ENCODE measurements around the gene GABRB1.

Gene GABRB1

DNA sequence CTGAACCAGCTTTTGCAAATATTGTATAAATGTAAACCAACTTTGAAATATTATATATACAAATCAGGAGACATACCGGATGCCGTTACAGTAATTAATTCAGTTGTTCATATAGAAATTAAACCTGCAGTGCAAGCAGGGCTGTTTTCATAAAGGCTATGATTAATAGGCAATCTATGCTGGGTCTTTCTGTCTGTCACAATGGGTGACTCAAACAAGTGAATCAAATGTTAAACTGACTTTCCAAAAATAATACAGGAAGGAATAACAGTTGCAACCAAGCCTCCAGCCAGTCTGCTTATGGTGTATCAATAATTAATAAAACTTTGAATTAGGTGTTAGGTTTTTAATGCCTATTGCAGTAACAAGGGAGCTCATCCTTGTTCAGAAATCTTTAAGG lies 43.9 kb downstream of the GABRB1 start:
- Histone ChIP-seq H3K4me1 (ENCODE audit: insufficient read depth, low read length, poor library complexity, severe bottlenecking) (no peaks in the 10 kb centered on the region), H3K27me3 (ENCODE audit: insufficient read depth, low read length, poor library complexity, severe bottlenecking) (no peaks in the 10 kb centered on the region), H3K9me2 (replicated peaks; ENCODE audit: low read depth, low read length) (no peaks in the 10 kb centered on the region), H2AFZ (ENCODE audit: low read length) (no peak overlapping the region), H3K9me3 (ENCODE audit: insufficient read depth, low read depth, low read length) (no peaks in the 10 kb centered on the region), H4K20me1 (ENCODE audit: insufficient read depth, low read length, poor library complexity, severe bottlenecking) (no peaks in the 10 kb centered on the region), H3F3A (ENCODE audit: low read depth) (no peaks in the 10 kb centered on the region), H3K9ac (ENCODE audit: low read depth, low read length, poor library complexity, severe bottlenecking) (no peak overlapping the region), H3K4me2 (ENCODE audit: low read depth, low read length, poor library complexity, severe bottlenecking) (no peak overlapping the region), H3K4me3 (ENCODE audit: low read length, poor library complexity, severe bottlenecking) (no peak overlapping the region), H3K79me2 (ENCODE audit: insufficient read depth, low read length) (no peaks in the 10 kb centered on the region), H3K36me3 (ENCODE audit: insufficient read depth, low read length) (no peaks in the 10 kb centered on the region)
- TF ChIP-seq, protein P1, sequence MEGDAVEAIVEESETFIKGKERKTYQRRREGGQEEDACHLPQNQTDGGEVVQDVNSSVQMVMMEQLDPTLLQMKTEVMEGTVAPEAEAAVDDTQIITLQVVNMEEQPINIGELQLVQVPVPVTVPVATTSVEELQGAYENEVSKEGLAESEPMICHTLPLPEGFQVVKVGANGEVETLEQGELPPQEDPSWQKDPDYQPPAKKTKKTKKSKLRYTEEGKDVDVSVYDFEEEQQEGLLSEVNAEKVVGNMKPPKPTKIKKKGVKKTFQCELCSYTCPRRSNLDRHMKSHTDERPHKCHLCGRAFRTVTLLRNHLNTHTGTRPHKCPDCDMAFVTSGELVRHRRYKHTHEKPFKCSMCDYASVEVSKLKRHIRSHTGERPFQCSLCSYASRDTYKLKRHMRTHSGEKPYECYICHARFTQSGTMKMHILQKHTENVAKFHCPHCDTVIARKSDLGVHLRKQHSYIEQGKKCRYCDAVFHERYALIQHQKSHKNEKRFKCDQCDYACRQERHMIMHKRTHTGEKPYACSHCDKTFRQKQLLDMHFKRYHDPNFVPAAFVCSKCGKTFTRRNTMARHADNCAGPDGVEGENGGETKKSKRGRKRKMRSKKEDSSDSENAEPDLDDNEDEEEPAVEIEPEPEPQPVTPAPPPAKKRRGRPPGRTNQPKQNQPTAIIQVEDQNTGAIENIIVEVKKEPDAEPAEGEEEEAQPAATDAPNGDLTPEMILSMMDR (conservative IDR thresholded peaks at IDR 0.05; ENCODE audit: low read length) = no peak
- TF ChIP-seq EZH2phosphoT487 (IDR thresholded peaks at IDR 0.05; ENCODE audit: borderline replicate concordance) = no peak

GRCh38 chr4:47075919-47076318 lies 44.6 kb downstream of the GABRB1 start:
- Histone ChIP-seq H3F3A (ENCODE audit: low read depth) (no peaks in the 10 kb centered on the region), H3K4me3 (ENCODE audit: low read length, poor library complexity, severe bottlenecking) (no peak overlapping the region), H3K79me2 (ENCODE audit: insufficient read depth, low read length) (no peaks in the 10 kb centered on the region), H3K9me3 (ENCODE audit: insufficient read depth, low read depth, low read length) (no peaks in the 10 kb centered on the region), H3K9ac (ENCODE audit: low read depth, low read length, poor library complexity, severe bottlenecking) (no peak overlapping the region), H3K4me1 (ENCODE audit: insufficient read depth, low read length, poor library complexity, severe bottlenecking) (no peaks in the 10 kb centered on the region), H3K9me2 (replicated peaks; ENCODE audit: low read depth, low read length) (no peaks in the 10 kb centered on the region), H4K20me1 (ENCODE audit: insufficient read depth, low read length, poor library complexity, severe bottlenecking) (no peaks in the 10 kb centered on the region), H2AFZ (ENCODE audit: low read length) (no peak overlapping the region), H3K4me2 (ENCODE audit: low read depth, low read length, poor library complexity, severe bottlenecking) (no peak overlapping the region), H3K36me3 (ENCODE audit: insufficient read depth, low read length) (no peaks in the 10 kb centered on the region), H3K27me3 (ENCODE audit: insufficient read depth, low read length, poor library complexity, severe bottlenecking) (no peaks in the 10 kb centered on the region)
- TF ChIP-seq, protein P1 (conservative IDR thresholded peaks at IDR 0.05; ENCODE audit: low read length) = no peak
- no peak for TF ChIP-seq EZH2phosphoT487 (IDR thresholded peaks at IDR 0.05; ENCODE audit: borderline replicate concordance)

DNA sequence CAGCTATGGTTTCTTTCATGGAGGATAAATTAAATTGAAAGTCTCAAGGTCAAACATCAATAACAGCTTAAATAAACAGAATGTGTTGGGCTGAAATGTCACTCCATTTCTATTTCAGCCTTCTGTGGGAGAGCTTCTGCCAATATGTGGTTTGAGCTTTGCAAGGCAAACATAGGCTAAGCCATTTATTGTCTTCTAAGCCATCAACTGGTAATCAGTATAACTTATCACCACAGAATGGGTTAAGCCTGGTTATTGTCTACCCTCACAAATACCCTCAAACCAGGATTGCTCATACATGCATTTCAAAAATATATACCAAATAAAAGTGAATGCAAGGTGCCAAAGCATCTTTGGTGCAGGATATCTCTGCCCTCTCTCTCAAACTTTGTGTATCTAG lies 52.7 kb downstream of the GABRB1 start:
- H3K4me1 ChIP-seq (ENCODE audit: insufficient read depth, low read length, poor library complexity, severe bottlenecking) = no peaks in the 10 kb centered on the region
- H2AFZ ChIP-seq (ENCODE audit: low read length) = no peak overlapping the region
- H3K9me3 ChIP-seq (ENCODE audit: insufficient read depth, low read depth, low read length) = no peaks in the 10 kb centered on the region
- H4K20me1 ChIP-seq (ENCODE audit: insufficient read depth, low read length, poor library complexity, severe bottlenecking) = no peaks in the 10 kb centered on the region
- no peak overlapping the region for H3K4me2 ChIP-seq (ENCODE audit: low read depth, low read length, poor library complexity, severe bottlenecking)
- no peak overlapping the region for H3K9ac ChIP-seq (ENCODE audit: low read depth, low read length, poor library complexity, severe bottlenecking)
- H3K4me3 ChIP-seq (ENCODE audit: low read length, poor library complexity, severe bottlenecking) = no peak overlapping the region
- no peak for TF ChIP-seq EZH2phosphoT487 (IDR thresholded peaks at IDR 0.05; ENCODE audit: borderline replicate concordance)
- TF ChIP-seq, protein P1 (conservative IDR thresholded peaks at IDR 0.05; ENCODE audit: low read length) = no peak
- H3K36me3 ChIP-seq (ENCODE audit: insufficient read depth, low read length) = no peaks in the 10 kb centered on the region
- no peaks in the 10 kb centered on the region for H3K27me3 ChIP-seq (ENCODE audit: insufficient read depth, low read length, poor library complexity, severe bottlenecking)
- H3K9me2 ChIP-seq (replicated peaks; ENCODE audit: low read depth, low read length) = no peaks in the 10 kb centered on the region
- H3F3A ChIP-seq (ENCODE audit: low read depth) = no peaks in the 10 kb centered on the region
- H3K79me2 ChIP-seq (ENCODE audit: insufficient read depth, low read length) = no peaks in the 10 kb centered on the region

All from Loucy (cell line).